ENCODE results near the gene CLEC11A.
"Not testable (repeated sequence)": the region's sequence is repeated elsewhere in the genome, so short reads cannot be mapped to it uniquely, and the experiment has no call there.

The CLEC11A gene

DNA sequence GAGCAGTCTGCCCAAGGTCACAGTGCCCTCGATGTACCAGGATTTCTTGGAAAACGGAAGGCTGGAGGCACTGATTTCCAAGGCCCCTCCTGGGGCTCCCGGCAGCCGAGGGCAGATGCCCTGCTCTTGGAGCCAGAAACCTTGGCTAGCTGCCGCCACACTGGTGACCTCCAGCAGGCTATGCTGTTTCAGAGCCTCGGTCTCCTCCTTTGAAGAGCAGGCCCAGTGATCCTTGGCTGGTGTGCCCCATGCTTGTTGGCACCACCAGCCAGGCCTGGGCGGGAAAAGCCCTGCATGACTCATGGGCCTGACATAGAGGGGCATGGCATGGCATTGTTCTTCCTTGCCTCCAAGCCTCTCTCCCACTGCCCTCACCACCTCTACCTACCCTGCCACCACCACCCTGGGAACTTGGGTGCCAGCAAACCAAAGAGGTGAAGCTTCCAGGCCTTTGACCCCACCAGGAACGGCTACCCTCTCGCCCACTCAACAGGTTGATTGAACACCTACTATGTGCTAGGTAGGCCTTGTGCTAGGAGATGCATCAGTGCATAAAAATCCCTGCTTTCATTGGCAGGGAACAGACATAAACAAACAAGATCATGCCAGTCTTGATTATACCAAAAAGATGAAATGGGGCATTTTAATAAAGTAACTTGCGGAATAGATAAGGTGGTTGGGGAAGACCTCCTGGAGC lies 1.6 kb upstream of the CLEC11A start:
- no peak for DNase-seq (ENCODE audit: low read depth, low spot score)

GRCh38 chr19:50722201-50723013 lies 757 bp upstream of the CLEC11A start:
- DNase-seq (ENCODE audit: low read depth, low spot score) = no peak

DNA sequence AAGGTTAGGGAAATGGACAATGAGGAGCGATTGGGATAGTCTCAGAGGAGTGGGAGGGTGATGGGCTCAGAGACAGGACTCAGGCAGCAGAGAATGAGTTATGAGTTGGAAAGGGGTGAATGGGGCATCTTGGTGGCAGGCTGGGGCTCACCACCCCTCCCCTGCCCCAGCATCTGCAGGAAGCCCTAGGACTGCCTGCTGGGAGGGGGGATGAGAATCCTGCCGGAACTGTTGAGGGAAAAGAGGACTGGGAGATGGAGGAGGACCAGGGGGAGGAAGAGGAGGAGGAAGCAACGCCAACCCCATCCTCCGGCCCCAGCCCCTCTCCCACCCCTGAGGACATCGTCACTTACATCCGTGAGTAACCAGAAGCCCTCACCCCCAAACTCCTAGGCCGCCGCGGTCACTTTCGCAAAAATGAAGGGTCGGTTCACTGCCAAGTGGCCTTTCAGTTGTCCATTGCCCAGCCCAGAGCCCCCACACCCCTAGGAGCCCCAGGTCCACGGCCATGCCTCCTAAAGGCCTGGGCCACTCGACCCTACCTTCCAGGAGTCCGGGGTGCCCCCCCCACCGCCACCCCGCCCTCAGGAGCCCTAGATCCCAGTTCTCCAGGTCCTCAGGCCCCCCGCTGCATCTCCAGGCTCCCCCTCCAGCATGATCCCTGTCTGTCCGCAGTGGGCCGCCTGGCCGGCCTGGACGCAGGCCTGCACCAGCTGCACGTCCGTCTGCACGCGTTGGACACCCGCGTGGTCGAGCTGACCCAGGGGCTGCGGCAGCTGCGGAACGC lies 764 bp downstream of the CLEC11A start:
- DNase-seq (ENCODE audit: low read depth, low spot score) = no peak

GRCh38 chr19:50724522-50725217 lies 1.5 kb downstream of the CLEC11A start:
- peak; percentile 99 for DNase-seq (ENCODE audit: low read depth, low spot score)

- no peak for DNase-seq (ENCODE audit: low read depth, low spot score)
Observed at GRCh38 chr19:50725218-50725910, 2.2 kb downstream of the CLEC11A start.

GRCh38 chr19:50725911-50726230 lies 2.7 kb downstream of the CLEC11A start:
- DNase-seq (ENCODE audit: low read depth, low spot score) = no peak

DNA sequence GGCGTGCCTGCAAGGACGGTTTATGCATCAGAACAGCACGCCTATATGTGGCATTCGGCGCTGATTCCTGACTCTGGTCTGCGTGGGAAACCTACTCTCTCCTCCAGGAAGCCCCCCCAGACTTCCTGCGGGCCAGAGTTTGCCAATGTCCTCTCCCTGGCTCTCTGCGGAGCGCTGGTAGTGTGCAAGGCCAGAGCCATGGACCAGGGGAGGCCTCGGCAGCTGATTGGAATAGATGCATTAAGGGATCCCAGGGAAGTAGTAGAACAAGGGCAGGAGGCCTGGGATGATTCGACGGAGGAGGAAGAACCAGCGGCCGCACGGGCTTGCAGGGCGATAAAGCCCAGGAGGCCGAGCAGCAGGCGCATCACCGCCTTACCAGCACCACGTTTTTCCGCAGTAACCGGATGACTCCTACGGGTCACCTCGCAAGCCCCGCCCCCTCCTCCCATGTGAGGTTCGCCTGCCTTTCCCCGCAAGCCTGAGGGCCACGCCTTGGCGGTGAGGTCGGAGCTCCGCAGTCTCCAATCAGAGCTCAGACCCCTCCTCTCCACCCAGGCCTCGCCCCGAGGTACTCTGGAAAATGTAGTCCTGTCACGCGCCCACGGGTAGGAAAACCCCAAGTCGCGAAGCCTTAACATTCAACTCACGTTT lies 5.0 kb downstream of the CLEC11A start:
- peak; percentile 97 for DNase-seq (ENCODE audit: low read depth, low spot score)

GRCh38 chr19:50729894-50730293 lies 6.7 kb downstream of the CLEC11A start:
- DNase-seq (ENCODE audit: low read depth, low spot score) = no peak

DNA sequence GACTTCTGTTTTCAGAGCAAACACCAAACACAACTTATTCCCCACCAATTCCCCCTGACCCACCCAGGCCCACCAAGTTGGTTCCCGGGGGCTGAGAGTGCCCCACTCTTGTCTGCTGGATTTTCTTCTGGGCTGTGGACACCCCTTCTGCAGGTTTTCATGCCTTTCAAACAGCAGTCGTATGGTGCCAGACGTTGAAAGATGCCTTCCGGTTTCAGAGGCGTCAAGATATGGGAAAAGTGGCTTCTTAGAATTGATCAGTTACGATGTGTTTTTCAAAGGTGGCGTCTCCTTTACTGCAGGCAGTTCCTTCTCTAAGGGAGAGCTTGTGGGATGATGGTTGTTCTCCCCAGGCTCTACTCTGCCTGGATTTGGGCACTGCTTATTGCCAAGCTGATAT lies 12.7 kb downstream of the CLEC11A start:
- no peak for DNase-seq (ENCODE audit: low read depth, low spot score)

- DNase-seq (ENCODE audit: low read depth, low spot score) = no peak
Observed at GRCh38 chr19:50736338-50736737, 13.2 kb downstream of the CLEC11A start.

- no peak for DNase-seq (ENCODE audit: low read depth, low spot score)
Observed at GRCh38 chr19:50739132-50739913, 16.2 kb downstream of the CLEC11A start.

DNA sequence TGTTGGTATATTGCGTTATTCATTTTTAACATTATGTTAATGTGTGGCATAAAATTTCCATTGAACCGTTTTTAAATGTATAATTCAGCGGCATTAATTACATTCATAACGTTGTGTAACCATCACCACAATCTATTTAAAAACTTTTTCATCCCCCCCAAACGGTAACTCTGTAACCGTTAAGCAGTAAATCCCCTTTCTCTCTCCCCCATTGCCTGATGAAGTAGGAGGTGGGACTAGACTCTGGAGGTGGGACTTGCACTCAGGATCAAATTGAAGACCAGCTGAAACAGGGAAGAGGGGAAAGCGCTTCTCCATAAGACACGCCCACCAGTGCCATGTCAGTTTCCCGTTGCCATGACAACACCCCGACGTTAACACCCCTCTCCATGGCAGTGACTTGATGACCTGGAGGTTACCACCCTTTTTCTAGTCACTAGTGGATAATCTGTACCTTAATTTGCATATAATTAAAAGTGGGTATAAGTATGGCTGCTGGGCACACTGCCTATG lies 16.8 kb downstream of the CLEC11A start:
- peak; percentile 82 for DNase-seq (ENCODE audit: low read depth, low spot score)

GRCh38 chr19:50741179-50741933 lies 18.2 kb downstream of the CLEC11A start:
- no peak for DNase-seq (ENCODE audit: low read depth, low spot score)

- no peak for DNase-seq (ENCODE audit: low read depth, low spot score)
Observed at GRCh38 chr19:50743537-50743936, 20.4 kb downstream of the CLEC11A start.

- no peak for DNase-seq (ENCODE audit: low read depth, low spot score)
Observed at GRCh38 chr19:50745221-50745620, 22.1 kb downstream of the CLEC11A start.

DNA sequence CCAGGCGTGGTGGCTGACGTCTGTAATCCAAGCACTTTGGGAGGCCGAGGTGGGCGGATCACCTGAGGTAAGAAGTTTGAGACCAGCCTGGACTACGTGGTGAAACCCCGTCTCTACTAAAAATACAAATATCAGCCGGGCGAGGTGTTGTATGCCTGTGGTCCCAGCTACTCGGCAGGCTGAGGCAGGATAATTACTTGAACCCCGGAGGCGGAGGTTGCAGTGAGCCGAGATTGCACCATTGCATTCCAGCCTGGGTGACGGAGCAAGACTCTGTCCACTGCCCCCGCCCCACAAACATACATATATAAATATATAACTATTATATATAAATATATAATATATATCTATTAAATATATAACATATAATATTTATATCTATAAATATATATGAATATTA lies 24.0 kb downstream of the CLEC11A start:
- not testable (repeated sequence) for DNase-seq (ENCODE audit: low read depth, low spot score)

- no peak for DNase-seq (ENCODE audit: low read depth, low spot score)
Observed at GRCh38 chr19:50749490-50749889, 26.3 kb downstream of the CLEC11A start.

- no peak for DNase-seq (ENCODE audit: low read depth, low spot score)
Observed at GRCh38 chr19:50750010-50750409, 26.8 kb downstream of the CLEC11A start.

- no peak for DNase-seq (ENCODE audit: low read depth, low spot score)
Observed at GRCh38 chr19:50753879-50754278, 30.7 kb downstream of the CLEC11A start.
